IPS-18a (cell line): Measurements from ENCODE around the gene SETMAR.

Experiments
- H3K27ac ChIP-seq: one replicate; pipeline ENCODE4 v1.5.1; 2013; ENCODE audit warnings: low read length
- H3K27me3 ChIP-seq: one replicate; pipeline ENCODE4 v1.6.1; 2013; ENCODE audit warnings: mild to moderate bottlenecking, low read length; ENCODE audit not compliant: control insufficient read depth, insufficient read depth
- H3K36me3 ChIP-seq: one replicate; pipeline ENCODE4 v1.6.1; 2013; ENCODE audit warnings: low read depth, low read length; ENCODE audit not compliant: control insufficient read depth
- H3K4me1 ChIP-seq: one replicate; pipeline ENCODE4 v1.6.1; 2013; ENCODE audit warnings: low read depth, low read length; ENCODE audit not compliant: control insufficient read depth
- H3K4me3 ChIP-seq: one replicate; pipeline ENCODE4 v1.5.1; 2013; ENCODE audit warnings: low read length
- H3K9ac ChIP-seq: one replicate; pipeline ENCODE4 v1.6.1; 2013; ENCODE audit warnings: mild to moderate bottlenecking, low read length, moderate library complexity
- H3K9me3 ChIP-seq: one replicate; pipeline ENCODE4 v1.6.1; 2013; ENCODE audit warnings: low read depth, low read length; ENCODE audit not compliant: control insufficient read depth

The SETMAR gene

DNA sequence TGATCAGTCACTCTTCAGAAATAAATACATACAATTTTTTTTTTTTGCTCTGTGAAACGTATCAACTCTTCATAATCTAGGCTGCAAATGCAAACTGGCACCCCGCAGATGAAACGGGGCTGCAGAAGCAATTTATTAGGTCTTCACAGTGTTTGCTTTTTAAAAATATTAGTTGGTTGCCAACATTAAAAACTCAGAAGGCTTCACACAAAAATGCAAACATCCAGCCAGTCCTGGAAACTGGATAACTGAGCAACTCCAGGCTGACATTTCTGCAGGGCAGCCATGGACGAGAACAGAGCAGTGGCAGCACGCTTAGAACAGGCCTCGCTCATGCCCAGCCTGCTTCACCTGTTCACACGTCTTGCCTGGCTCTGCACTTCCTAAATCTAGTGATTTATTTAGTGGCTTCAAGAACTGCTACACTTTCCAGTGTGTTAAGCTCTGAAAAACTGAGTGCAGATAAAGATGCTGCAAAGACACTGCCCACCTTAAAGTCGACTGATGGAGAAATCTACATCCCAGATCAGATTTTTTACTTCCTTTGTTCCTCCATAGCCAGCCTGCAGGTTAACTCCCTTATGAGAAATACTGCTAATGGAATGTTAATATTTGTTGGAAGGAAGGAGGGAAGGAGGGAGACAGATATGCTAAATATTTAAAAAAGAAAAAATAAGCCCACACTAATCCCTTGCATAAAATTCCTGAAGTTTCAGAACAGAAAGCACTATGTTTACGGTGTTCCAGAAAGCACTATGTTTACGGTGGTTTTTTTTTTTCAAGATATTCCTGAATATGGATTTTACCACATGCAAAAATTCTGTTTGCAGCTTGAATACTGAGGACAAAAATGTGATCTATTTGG is 53.6 kb downstream of the SETMAR start:
- no peaks in the 10 kb centered on the region for H3K9me3 ChIP-seq
- no peaks in the 10 kb centered on the region for H3K27me3 ChIP-seq
- H3K36me3 ChIP-seq, result no peaks in the 10 kb centered on the region
- no peaks in the 10 kb centered on the region for H3K4me1 ChIP-seq
- H3K4me3 ChIP-seq, result no peak overlapping the region
- no peak overlapping the region for H3K27ac ChIP-seq
- no peak overlapping the region for H3K9ac ChIP-seq

DNA sequence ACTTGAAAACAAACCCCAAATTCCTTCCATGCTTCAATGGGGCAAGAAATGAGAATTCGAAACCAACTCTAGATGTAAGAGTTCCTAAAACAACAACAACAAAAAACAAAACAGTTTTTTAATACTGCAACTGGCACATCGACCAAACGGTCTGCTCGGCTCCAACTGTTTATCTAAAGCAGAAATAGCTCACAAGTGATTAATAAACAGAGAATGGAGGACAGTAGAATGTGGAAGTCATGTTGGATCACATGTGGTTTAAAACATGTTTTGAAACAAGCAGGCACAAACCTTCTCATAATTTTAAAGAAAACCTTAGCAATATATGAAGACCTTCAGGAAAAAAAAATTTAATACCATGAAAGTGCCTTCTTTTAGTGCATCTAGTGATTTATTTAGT is 55.1 kb downstream of the SETMAR start:
- Histone ChIP-seq H3K9me3 (no peaks in the 10 kb centered on the region), H3K27ac (no peak overlapping the region), H3K36me3 (no peaks in the 10 kb centered on the region), H3K4me1 (no peaks in the 10 kb centered on the region), H3K27me3 (no peaks in the 10 kb centered on the region), H3K9ac (no peak overlapping the region), H3K4me3 (no peak overlapping the region)

DNA sequence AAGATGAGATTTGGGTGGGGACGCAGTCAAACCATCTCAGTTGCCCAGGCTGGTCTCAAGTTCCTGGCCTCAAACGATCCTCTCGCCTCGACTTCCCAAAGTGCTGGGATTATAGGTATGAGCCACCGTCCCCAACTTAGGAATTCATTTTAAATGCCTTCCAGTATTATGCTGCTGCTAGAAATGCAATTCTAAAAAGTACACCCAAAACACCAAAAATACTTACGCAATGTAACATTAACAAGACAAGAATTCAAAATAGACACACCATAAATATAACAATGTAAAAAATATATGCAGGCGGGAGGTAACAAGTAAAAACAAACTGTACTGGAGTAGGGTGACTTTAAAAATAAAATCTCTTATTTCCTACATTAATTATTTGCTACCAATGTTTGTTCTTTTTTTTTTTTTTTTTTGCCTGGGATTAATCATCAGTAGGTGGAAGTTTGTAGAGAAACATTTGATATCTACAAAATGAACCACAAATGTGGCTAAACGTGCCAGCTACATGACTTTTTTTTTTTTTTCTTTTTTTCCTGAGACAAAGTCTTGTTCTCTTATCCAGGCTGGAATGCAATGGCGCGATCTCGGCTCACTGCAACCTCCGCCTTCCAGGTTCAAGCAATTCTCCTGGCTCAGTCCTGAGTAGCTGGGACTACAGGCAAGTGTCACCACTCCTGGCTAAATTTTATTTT is 56.8 kb downstream of the SETMAR start:
- no peaks in the 10 kb centered on the region for H3K9me3 ChIP-seq
- no peak overlapping the region for H3K27ac ChIP-seq
- H3K36me3 ChIP-seq, result no peaks in the 10 kb centered on the region
- H3K27me3 ChIP-seq, result no peaks in the 10 kb centered on the region
- no peak overlapping the region for H3K9ac ChIP-seq
- no peaks in the 10 kb centered on the region for H3K4me1 ChIP-seq
- no peak overlapping the region for H3K4me3 ChIP-seq

DNA sequence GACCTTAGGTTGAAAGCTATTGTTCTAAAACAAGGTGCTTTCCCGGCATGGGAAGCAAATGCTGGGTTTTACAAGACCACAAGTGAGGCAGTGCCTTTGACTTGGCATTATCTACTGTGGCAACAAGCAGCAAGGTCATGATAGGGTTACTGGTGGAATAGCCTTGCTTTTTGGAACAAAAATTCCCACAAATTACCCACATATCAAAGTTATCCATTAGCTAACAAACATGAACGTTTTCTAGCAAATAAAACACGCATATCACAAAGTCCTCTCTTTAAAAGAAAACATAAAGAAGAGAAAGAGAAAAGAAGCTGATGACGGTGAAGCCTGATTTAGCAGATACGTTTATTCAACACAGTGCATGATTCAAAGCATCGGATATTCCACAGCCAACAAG is 57.6 kb downstream of the SETMAR start:
- Histone ChIP-seq H3K27ac (no peak overlapping the region), H3K4me3 (no peak overlapping the region), H3K27me3 (no peaks in the 10 kb centered on the region), H3K9me3 (no peaks in the 10 kb centered on the region), H3K36me3 (no peaks in the 10 kb centered on the region), H3K9ac (no peak overlapping the region), H3K4me1 (no peaks in the 10 kb centered on the region)

DNA sequence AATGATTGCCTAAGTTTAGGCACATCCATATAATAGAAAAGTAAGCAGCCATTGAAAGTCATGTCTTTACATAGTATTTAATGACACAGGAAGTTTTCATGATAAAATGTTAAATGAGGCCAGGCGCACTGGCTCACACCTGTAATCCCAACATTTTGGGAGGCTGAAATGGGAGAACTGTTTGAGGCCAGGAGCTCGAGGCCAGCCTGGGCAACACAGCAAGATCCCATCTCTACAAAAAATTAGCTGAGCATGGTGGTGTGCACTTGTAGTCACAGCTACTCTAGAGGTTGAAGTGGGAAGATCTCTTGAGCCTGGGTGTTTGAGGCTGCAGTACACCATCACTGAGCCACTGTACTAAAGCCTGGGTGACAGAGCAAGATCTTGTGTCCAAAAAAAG is 59.4 kb downstream of the SETMAR start:
- Histone ChIP-seq H3K9me3 (no peaks in the 10 kb centered on the region), H3K36me3 (no peaks in the 10 kb centered on the region), H3K9ac (no peak overlapping the region), H3K27me3 (no peaks in the 10 kb centered on the region), H3K4me3 (no peak overlapping the region), H3K27ac (no peak overlapping the region), H3K4me1 (no peaks in the 10 kb centered on the region)
